Right cardiac atrium (tissue), 5 donors: ENCODE data around the gene KIAA1755. TPM values are rescaled to one million over a fixed set of nuclear protein-coding genes. Genes with fewer than 3 reads are reported as not detected.

Experiments
- ATAC-seq, 2 donors: fragments of 200-7000 bp; cut with Tn5 transposase; one replicate each; pipeline versions ENCODE4 v1.8.0 to v1.9.1; 2020; ENCODE audit warnings: moderate library complexity in 2 of 2, mild to moderate bottlenecking in 1 of 2
- DNase-seq, 3 donors: peaks; one replicate each; pipeline ENCODE4 v3.0.0-alpha.2; 2020
- H3K27ac ChIP-seq: one replicate; pipeline ENCODE4 v1.5.1; 2013; ENCODE audit warnings: mild to moderate bottlenecking, low read length, control low read depth, moderate library complexity
- H3K27me3 ChIP-seq: one replicate; pipeline ENCODE4 v1.6.1; 2013; ENCODE audit not compliant: control insufficient read depth, insufficient read depth
- H3K4me1 ChIP-seq: one replicate; pipeline ENCODE4 v1.6.1; 2013; ENCODE audit warnings: low read length; ENCODE audit not compliant: control insufficient read depth, insufficient read depth
- H3K4me3 ChIP-seq: one replicate; pipeline ENCODE4 v1.5.1; 2013; ENCODE audit warnings: low read length, control low read depth
- H3K9me3 ChIP-seq: one replicate; pipeline ENCODE4 v1.6.1; 2013; ENCODE audit warnings: low read length; ENCODE audit not compliant: control insufficient read depth
- WGBS: extraction: QIAGEN DNeasy Blood & Tissue Kit; methylation state at CpG from one replicate; pipeline ENCODE4 v1.1.7; 2013; 5-methylcytosine and 5-hydroxymethylcytosine counted together
- intact Hi-C, 4 donors: fragments of 100-400 bp; cut with DNase I; formaldehyde crosslinking; loops; one replicate each; pipeline versions ENCODE4 v1.11.0 to v1.14.0; 2022 to 2023
- polyA plus RNA-seq: library from polyadenylated mRNA; stranded (reverse); fragments of 200-250 nt; gene quantifications from one replicate; pipeline ENCODE4 v1.2.3, GENCODE V29; 2013
- total RNA-seq, 4 donors: library from RNA; stranded (reverse); fragmentation: NEBNext Ultra II Directional; extraction: Animal tissue kit (Norgen Biotek cat#: 25700); gene quantifications; one replicate each; pipeline ENCODE4 v1.2.1, GENCODE V29; 2021
- donor health status: healthy with polysubstance abuse.
- donor health status: DM: no; HTN: yes; CAD: no.
- donor health status: DM: no; HTN: no; CAD: no.
- donor health status: DM: no; HTN: yes; CAD: no; lungs with severe emphysema.
- donor health status: DM: yes; HTN: yes; CAD: no.

The KIAA1755 gene
- total and polyA plus RNA-seq, 5 donors: 5.8 to 18.7 (median 17.0) TPM

GRCh38 chr20:38301309-38301708, 40.8 kb upstream of the KIAA1755 start:
- intact Hi-C loops: loop anchor here in 1 of 4 donors (5.0 kb wide), 1 partner anchor 74 kb away; no protein-coding TSS in a partner anchor
- no peak for DNase-seq
- H3K4me3 ChIP-seq: no peak overlapping the region
- no peaks in the 10 kb centered on the region for H3K4me1 ChIP-seq
- H3K27ac ChIP-seq: no peak overlapping the region
- no peaks in the 10 kb centered on the region for H3K27me3 ChIP-seq
- 94% methylated on average over 3 of the region's 3 CpGs for WGBS
- H3K9me3 ChIP-seq: no peaks in the 10 kb centered on the region
- ATAC-seq: no peak

DNA sequence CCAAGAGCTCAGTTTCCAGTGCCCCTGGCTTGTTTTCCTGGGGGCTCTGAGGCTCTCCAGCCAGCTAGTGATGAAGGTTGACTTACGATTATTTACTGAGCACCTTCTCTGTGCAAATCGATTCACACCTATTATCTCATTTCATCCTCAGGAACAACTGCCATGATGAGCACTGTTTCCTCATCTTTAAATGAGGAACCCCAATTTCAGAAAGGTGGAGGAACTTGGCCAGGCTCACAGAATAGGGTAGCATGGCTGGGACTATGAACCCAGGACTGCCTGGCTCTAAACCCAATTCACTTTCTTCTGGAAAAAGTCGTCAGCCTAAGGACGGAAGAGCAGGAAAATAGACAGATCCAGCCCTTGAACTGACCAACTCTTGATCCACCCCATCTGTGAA, 39.9 kb upstream of the KIAA1755 start:
- H3K4me3 ChIP-seq: no peak overlapping the region
- H3K9me3 ChIP-seq: no peaks in the 10 kb centered on the region
- H3K27me3 ChIP-seq: no peaks in the 10 kb centered on the region
- no peaks in the 10 kb centered on the region for H3K4me1 ChIP-seq
- no peak for ATAC-seq
- WGBS: 82% methylated on average over 4 of the region's 4 CpGs
- no peak overlapping the region for H3K27ac ChIP-seq
- intact Hi-C loops: loop anchor here in 1 of 4 donors (5.0 kb wide), 1 partner anchor 73 kb away; no protein-coding TSS in a partner anchor
- no peak for DNase-seq

- intact Hi-C loops: loop anchor here in 2 of 4 donors (5.0 to 10.0 kb wide), 2 partner anchors 65 to 73 kb away; no protein-coding TSS in a partner anchor
- Histone ChIP-seq H3K27me3 (no peaks in the 10 kb centered on the region), H3K4me3 (no peak overlapping the region), H3K27ac (peak overlapping the region; percentile 18), H3K4me1 (no peaks in the 10 kb centered on the region), H3K9me3 (no peaks in the 10 kb centered on the region)
- ATAC-seq (no peak), DNase-seq (peak in 1 of 3 donors; percentile 47)
- 76% methylated on average over 6 of the region's 6 CpGs for WGBS
Observed at GRCh38 chr20:38299963-38300362, 39.4 kb upstream of the KIAA1755 start.

- intact Hi-C loops: loop anchor here in 1 of 4 donors (10.0 kb wide), 1 partner anchor 64 kb away; no protein-coding TSS in a partner anchor
- WGBS: 23% methylated on average over 13 of the region's 13 CpGs
- no peaks in the 10 kb centered on the region for H3K27me3 ChIP-seq
- no peaks in the 10 kb centered on the region for H3K9me3 ChIP-seq
- no peaks in the 10 kb centered on the region for H3K4me1 ChIP-seq
- peak overlapping the region; percentile 63 for H3K27ac ChIP-seq
- ATAC-seq (peak; percentile 96 to 98), DNase-seq (peak; percentile 91 to 95 (median 93))
- H3K4me3 ChIP-seq: no peak overlapping the region
Observed at GRCh38 chr20:38298768-38299288, 38.3 kb upstream of the KIAA1755 start.

DNA sequence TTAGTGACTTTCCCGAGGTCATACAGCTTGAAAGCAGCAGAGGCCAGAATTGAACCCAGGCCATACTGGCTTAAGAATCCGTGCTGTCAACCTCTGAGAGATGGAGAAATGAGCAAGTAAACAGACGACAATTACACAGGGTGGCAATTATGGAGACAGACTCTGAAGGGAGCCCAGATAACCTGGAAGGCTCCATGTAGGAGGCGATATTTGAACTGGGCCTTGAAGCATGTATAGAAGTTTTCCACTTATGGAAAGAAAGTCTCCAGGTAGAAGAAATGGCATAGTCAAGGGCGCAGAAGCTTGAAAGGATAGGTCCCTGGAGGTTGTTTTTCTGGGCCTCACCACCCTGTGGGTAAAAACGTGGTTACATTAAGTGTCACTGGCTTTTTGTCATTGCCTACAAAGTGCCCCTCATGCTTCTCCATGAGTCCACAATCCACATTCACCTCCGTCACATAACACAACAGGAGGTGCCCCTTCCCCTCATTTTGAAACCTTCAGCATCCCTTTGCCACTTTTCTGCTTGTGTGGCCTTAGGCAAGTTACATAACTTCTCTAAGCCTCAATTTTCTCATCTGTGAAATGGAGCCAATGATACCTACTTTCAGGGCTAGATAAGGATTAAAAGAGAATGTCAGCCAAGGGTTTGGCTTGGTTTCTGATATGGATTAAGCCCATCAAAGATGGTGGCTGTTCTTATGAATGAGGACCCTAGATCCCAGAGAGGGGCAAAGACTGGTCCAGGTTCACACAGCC, 37.6 kb upstream of the KIAA1755 start:
- Histone ChIP-seq H3K4me3 (no peak overlapping the region), H3K9me3 (no peaks in the 10 kb centered on the region), H3K27me3 (no peaks in the 10 kb centered on the region), H3K4me1 (no peaks in the 10 kb centered on the region), H3K27ac (peak overlapping the region; percentile 63)
- ATAC-seq (no peak), DNase-seq (no peak)
- intact Hi-C loops: loop anchor here in 1 of 4 donors (10.0 kb wide), 1 partner anchor 63 kb away; no protein-coding TSS in a partner anchor
- WGBS: 95% methylated on average over 7 of the region's 7 CpGs

- no peak overlapping the region for H3K27ac ChIP-seq
- no peaks in the 10 kb centered on the region for H3K9me3 ChIP-seq
- H3K4me1 ChIP-seq: no peaks in the 10 kb centered on the region
- ATAC-seq (no peak), DNase-seq (peak in 1 of 3 donors; percentile 51)
- no peak overlapping the region for H3K4me3 ChIP-seq
- H3K27me3 ChIP-seq: no peaks in the 10 kb centered on the region
- intact Hi-C loops: loop anchor here in 1 of 4 donors (10.0 kb wide), 1 partner anchor 62 kb away; no protein-coding TSS in a partner anchor
- 63% methylated on average over 11 of the region's 11 CpGs for WGBS
Observed at GRCh38 chr20:38296433-38296832, 35.9 kb upstream of the KIAA1755 start.

DNA sequence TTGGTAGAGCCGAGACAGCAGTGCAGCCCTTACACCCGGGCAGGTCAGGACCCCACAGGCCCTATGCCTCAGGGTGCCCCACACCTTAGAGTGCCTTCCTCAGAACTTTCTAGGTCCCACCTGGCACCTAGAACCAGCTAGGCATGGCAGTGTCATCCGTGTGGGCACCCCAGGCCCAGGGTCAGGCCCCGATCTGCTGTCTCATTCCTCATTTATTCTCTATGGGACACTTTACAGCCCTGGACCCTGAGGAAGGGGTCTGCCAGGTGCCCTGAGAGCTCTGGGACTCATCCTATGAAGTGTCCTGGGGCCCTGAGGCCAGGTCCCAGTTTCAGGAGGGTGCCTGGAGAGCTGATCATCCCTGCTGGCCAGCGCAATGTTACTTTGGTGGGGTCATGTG, 35.3 kb upstream of the KIAA1755 start:
- H3K4me3 ChIP-seq: no peak overlapping the region
- H3K4me1 ChIP-seq: no peaks in the 10 kb centered on the region
- H3K9me3 ChIP-seq: no peaks in the 10 kb centered on the region
- 92% methylated on average over 5 of the region's 5 CpGs for WGBS
- DNase-seq (peak in 1 of 3 donors; percentile 45), ATAC-seq (no peak)
- no peak overlapping the region for H3K27ac ChIP-seq
- intact Hi-C loops: loop anchor here in 1 of 4 donors (10.0 kb wide), 1 partner anchor 61 kb away; no protein-coding TSS in a partner anchor
- H3K27me3 ChIP-seq: no peaks in the 10 kb centered on the region

DNA sequence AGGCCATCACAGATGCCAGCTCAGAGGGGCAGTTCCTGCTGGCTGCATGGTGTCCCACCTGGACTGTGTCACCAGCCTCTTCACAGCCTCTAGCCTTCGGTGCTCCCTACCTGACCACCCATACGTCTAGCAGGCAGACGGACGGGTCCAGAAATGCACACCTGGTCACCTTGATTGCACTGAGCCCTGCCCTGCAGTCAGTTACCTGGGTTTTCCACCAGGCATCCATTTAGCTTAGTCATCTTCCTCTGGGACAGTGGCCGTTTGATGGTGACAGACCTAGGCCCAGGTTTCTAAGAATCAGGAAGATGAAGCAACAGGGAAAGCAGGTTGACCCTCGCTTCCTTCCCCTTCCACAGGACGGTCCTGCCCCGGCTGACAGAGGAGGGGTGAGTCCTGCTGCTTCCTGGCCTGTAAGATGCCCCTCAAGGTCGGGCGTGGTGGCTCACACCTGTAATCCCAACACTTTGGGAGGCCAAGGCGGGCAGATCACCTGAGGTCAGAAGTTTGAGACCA, 33.6 kb upstream of the KIAA1755 start:
- Histone ChIP-seq H3K27ac (no peak overlapping the region), H3K4me3 (no peak overlapping the region), H3K27me3 (no peaks in the 10 kb centered on the region), H3K4me1 (no peaks in the 10 kb centered on the region), H3K9me3 (no peaks in the 10 kb centered on the region)
- WGBS: 84% methylated on average over 11 of the region's 11 CpGs
- intact Hi-C loops: loop anchor here in 1 of 4 donors (10.0 kb wide), 1 partner anchor 59 kb away; no protein-coding TSS in a partner anchor
- DNase-seq (no peak), ATAC-seq (no peak)

DNA sequence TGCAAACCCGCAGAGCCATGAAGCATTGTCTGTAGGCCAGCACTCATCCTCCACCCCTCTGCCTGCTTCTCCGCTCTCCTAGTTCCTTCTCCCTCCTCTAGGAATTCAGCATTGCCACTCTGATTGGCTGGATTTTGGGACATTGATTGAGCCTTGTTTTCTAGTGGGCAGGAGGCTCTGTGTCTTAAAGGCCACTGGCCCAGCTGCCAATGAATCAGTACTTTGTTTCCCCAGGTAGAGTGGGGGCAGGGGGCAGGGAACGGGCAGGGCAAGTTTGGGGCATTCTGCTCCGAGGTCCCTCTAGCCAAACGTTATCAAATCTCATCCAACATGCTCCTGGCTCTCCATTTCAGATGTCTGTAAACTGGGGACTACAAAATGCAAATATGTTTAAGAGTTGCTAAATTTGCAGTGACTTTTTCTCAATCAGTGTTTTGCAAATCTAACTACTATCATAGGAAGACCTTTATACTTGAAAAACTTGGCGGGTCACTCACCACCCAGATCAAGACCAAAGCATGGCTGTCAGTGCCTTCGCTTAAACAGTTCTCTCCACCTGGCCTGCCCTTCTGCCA, 33.0 kb upstream of the KIAA1755 start:
- Histone ChIP-seq H3K4me3 (no peak overlapping the region), H3K4me1 (no peaks in the 10 kb centered on the region), H3K9me3 (no peaks in the 10 kb centered on the region), H3K27me3 (no peaks in the 10 kb centered on the region), H3K27ac (no peak overlapping the region)
- ATAC-seq: peak in 1 of 2 donors; percentile 14
- DNase-seq: no peak
- WGBS: 58% methylated on average over 7 of the region's 7 CpGs
- intact Hi-C loops: loop anchor here in 1 of 4 donors (10.0 kb wide), 1 partner anchor 59 kb away; no protein-coding TSS in a partner anchor

- intact Hi-C loops: loop anchor here in 1 of 4 donors (10.0 kb wide), 1 partner anchor 57 kb away; no protein-coding TSS in a partner anchor
Observed at GRCh38 chr20:38291966-38292365, 31.4 kb upstream of the KIAA1755 start.

More at GRCh38 chr20:38291966-38292365, 31.4 kb upstream of the KIAA1755 start:
- Histone ChIP-seq H3K4me1 (no peaks in the 10 kb centered on the region), H3K4me3 (no peak overlapping the region), H3K27me3 (no peaks in the 10 kb centered on the region), H3K9me3 (no peaks in the 10 kb centered on the region), H3K27ac (no peak overlapping the region)
- DNase-seq: no peak
- WGBS: 63% methylated on average over 3 of the region's 3 CpGs
- ATAC-seq: no peak
